Fibroblast of the aortic adventitia (primary cell): Measurements from ENCODE around the gene AMIGO3. TPM values are rescaled to one million over a fixed set of nuclear protein-coding genes. Genes with fewer than 3 reads are reported as not detected.

ENCODE experiments used
- DNase-seq: peaks from one replicate; pipeline ENCODE4 v3.0.0-alpha.2; 2010; ENCODE audit warnings: low read depth
- H3K4me3 ChIP-seq: 2 replicates; pipeline ENCODE4 v1.5.1; 2011; ENCODE audit warnings: low read depth, mild to moderate bottlenecking, control low read depth, low read length, moderate library complexity
- total RNA-seq: library from RNA; depleted of rRNA; stranded (reverse); fragments of >200 nt; gene quantifications from 2 replicates; pipeline ENCODE4 v1.2.3, GENCODE V29; 2012; ENCODE audit warnings: low replicate concordance
- TF ChIP-seq, protein P1 (sequence below): IDR thresholded peaks from 2 replicates; pipeline ENCODE4 v1.5.1; 2011; ENCODE audit warnings: mild to moderate bottlenecking, low read length, control low read depth, inconsistent platforms; ENCODE audit not compliant: insufficient read depth

The AMIGO3 gene
- total RNA-seq, 1 donor = 0.27 TPM

DNA sequence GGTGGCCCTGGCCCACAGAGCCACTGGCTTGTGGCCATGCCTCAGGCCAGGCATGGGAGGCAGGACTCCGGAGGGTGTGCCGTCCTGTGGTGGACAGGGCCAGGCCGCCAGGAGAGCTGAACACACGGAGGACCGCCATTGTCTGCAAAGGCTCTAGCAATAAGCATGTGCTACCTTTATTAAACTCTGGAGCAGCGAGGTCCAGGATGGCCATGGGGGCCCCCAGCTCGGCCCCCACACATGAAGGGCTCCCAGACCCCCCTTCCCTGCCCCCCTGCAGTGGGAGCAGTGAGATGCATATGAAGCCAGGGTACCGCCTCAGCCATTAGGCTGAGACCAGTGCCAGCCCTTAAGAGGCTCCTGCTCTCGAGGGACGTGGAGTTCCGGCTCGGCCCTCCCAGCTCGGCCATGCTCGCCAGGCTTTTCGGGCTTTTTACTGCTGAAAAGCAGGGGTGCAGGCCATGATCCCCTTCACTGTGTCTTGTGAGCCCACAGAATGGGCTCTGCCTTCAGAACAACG lies 2.7 kb downstream of the AMIGO3 start:
- DNase-seq = no peak
- TF ChIP-seq, protein P1, sequence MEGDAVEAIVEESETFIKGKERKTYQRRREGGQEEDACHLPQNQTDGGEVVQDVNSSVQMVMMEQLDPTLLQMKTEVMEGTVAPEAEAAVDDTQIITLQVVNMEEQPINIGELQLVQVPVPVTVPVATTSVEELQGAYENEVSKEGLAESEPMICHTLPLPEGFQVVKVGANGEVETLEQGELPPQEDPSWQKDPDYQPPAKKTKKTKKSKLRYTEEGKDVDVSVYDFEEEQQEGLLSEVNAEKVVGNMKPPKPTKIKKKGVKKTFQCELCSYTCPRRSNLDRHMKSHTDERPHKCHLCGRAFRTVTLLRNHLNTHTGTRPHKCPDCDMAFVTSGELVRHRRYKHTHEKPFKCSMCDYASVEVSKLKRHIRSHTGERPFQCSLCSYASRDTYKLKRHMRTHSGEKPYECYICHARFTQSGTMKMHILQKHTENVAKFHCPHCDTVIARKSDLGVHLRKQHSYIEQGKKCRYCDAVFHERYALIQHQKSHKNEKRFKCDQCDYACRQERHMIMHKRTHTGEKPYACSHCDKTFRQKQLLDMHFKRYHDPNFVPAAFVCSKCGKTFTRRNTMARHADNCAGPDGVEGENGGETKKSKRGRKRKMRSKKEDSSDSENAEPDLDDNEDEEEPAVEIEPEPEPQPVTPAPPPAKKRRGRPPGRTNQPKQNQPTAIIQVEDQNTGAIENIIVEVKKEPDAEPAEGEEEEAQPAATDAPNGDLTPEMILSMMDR = no peak
- H3K4me3 ChIP-seq = no peak overlapping the region

DNA sequence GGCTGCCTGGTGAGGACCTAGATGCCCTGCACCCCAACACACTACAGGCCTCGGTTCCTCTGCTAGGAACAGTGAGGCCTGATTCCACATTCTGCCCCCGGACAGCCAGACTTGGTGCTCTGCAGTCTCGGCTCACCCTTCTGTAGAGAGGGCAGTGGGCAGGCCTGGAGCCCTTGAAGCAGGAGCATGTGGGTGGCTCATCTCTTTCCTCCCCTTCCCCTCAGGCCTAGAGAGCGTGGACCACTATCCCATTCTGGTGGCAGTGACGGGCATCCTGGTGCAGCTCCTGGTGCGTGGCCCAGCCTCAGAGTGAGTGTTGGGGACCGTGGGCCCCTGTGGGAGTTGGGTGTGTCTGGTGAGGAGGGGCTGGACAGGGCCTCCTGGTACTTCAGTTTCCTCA lies 3.3 kb downstream of the AMIGO3 start:
- no peak for DNase-seq
- TF ChIP-seq, protein P1 = no peak
- H3K4me3 ChIP-seq = no peak overlapping the region

DNA sequence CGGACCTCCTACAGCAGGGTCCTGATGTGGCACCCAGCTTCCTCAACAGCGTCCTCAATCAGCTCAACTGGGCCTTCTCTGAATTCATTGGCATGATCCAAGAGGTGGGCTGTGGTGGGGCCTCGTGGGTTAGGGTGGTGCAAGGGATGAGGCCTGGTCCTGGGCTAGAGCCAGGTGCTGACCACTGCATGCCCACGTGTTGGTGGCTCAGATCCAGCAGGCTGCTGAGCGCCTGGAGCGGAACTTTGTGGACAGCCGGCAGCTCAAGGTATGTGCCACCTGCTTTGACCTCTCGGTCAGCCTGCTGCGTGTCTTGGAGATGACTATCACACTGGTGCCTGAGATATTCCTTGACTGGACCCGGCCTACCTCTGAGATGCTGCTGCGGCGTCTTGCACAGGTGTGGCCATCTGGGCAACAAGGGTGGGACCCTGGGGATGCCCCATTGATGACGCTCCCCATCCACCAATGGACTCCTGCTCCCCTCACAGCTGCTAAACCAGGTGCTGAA lies 3.8 kb downstream of the AMIGO3 start:
- TF ChIP-seq, protein P1 = no peak
- H3K4me3 ChIP-seq = no peak overlapping the region
- DNase-seq = no peak

DNA sequence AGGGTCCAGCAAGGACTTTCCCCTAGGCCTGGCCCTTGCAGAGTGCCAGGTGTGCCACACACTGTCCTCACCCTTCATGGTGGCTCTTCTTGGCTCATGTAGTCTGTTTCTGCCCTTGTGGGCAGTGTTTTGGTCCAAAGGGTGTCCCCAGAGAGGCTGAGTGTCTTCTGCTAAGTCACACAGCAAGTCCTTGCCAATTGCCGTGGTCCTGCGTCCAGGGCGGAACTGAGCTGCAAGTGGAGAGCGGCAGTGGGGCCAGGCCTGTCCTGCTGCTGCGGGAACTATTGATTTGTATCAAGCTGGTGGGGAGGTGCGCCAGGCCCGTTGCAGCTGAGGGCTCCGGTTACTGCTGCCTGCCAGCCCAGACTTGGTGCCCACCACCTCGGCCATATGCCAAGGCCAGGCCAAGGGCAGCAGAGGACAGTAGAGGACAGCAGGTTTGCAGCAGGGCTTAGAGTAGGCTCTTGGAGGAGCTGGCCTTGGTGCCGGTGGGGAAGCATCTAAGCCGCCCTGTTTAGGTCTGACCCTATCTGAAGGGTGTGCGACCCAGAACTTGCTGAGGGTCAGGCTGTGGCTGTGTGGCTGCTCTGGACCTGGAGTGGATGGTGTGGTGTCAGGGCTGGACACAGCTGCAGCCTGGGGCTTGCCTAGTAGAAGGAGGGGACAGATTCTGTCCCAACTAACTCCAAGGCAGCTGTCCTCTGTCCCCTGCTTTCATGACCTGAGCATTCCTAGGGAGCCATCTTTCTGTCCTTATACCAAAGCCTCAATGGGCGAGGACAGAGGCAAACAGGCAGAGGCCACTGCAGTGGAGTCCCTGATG lies 4.5 kb downstream of the AMIGO3 start:
- H3K4me3 ChIP-seq = no peak overlapping the region
- TF ChIP-seq, protein P1 = no peak
- DNase-seq = no peak

DNA sequence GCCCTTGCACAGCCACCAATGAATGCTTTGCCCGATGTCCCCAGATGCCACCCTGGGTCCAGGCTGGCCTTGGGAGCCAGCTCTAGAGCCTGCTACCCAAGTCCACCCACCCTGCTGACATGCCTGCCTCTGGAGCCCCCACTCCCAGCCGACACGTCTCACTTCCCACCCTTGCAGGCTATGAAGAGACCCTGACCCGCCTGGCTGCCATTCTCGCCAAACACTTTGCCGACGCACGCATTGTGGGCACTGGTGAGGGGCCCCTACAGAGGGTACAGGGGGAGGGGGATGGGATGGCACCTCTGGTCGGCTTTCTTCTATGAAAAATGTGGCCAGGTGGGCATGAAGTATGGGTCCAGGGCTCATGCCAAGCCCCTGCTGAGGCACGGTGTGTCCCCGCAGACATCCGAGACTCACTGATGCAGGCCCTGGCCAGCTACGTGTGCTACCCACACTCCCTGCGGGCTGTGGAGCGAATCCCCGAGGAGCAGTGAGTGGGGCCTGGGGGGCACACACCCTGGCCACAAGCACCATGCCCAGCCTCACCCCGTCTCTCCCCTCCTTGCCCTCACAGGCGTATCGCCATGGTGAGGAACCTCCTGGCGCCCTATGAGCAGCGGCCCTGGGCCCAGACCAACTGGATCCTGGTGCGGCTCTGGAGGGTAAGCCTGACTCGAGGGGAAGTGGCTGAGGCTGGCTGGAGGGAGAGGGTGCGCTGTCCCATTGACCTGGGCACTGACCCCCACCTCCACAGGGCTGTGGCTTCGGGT lies 6.0 kb downstream of the AMIGO3 start:
- DNase-seq = no peak
- H3K4me3 ChIP-seq = no peak overlapping the region
- TF ChIP-seq, protein P1 = no peak

DNA sequence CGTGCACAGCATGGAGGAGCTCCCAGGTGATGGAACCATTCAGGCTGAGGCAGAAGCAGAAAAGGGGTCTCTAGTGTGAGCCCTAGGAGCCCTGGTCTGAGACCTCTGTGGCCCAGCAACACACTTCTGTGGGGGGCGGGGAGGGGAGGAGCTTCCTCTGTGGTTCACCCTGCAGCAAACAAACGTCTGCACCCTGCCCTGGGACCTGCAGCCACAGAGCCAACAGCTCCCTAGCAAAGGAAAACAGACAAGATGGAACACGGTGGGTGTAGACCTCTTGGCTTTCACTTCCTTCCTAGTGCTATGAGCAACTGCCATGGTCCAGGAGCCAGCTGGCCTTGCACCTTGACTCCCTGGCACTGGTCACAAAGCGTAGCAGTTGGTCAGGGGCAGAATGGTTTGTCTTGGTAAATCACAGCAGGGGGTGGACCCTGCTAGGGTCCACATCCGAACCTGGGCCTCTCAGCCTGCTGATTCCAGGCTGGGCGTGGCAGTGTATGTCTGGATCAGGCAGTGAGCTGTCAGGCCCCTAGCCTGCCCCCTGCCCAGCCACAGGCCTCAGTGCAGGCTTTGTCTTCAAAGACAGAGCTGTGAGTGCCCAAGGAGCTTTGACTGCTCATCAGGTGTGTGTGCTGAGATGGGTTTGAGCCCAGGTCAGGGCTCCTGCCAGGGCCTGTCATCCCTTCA lies 6.7 kb downstream of the AMIGO3 start:
- DNase-seq = no peak
- TF ChIP-seq, protein P1 = no peak

More for the DNA sequence above, 6.7 kb downstream of the AMIGO3 start:
- no peak overlapping the region for H3K4me3 ChIP-seq
